Testis (tissue), 3 donors: ENCODE measurements around the gene SMAD6. TPM values are rescaled to one million over a fixed set of nuclear protein-coding genes. Genes with fewer than 3 reads are reported as not detected.

Experiments used
- DNase-seq: peaks from one replicate; pipeline ENCODE4 v3.0.0-alpha.2; 2019
- H3K27ac ChIP-seq, 2 donors: fragments of 200-600 bp; sonication (generic); one replicate each; pipeline ENCODE4 v1.5.1; 2019
- H3K27me3 ChIP-seq: fragments of 200-600 bp; sonication (generic); one replicate; pipeline ENCODE4 v1.5.1; 2019
- H3K36me3 ChIP-seq: fragments of 200-600 bp; sonication (generic); one replicate; pipeline ENCODE4 v1.5.1; 2017; ENCODE audit warnings: low read depth; ENCODE audit errors: missing control alignments
- H3K4me1 ChIP-seq: fragments of 200-600 bp; sonication (generic); one replicate; pipeline ENCODE4 v1.5.1; 2019
- H3K4me3 ChIP-seq, 2 donors: fragments of 200-600 bp; sonication (generic); one replicate each; pipeline ENCODE4 v1.5.1; 2017 to 2019
- H3K9me3 ChIP-seq: fragments of 200-600 bp; sonication (generic); one replicate; pipeline ENCODE4 v1.5.1; 2017
- POLR2A ChIP-seq: fragments of 450-650 bp; IDR thresholded peaks from one replicate; pipeline ENCODE4 v1.6.1; 2017; ENCODE audit warnings: antibody characterized with exemption, mild to moderate bottlenecking, moderate library complexity
- WGBS, 2 donors: methylation state at CpG; one replicate each; pipeline ENCODE4 v1.1.5; 2018; 5-methylcytosine and 5-hydroxymethylcytosine counted together
- intact Hi-C: fragments of 100-400 bp; cut with DNase I; formaldehyde crosslinking; loops from one replicate; pipeline ENCODE4 v1.15.1; 2023; ENCODE audit warnings: low total_unique reads
- polyA plus RNA-seq: library from polyadenylated mRNA; stranded (reverse); fragments of 350-450 nt; fragmentation: Illumina TruSeq; extraction: RNeasy Lipid Tissue Mini Kit (QIAGEN cat#74804); gene quantifications from one replicate; pipeline ENCODE4 v1.2.3, GENCODE V29; 2014; ENCODE audit warnings: low read depth, low replicate concordance; ENCODE audit not compliant: insufficient read depth
- total RNA-seq, 2 donors: library from RNA; depleted of rRNA; stranded (reverse); fragments of >200 nt; gene quantifications; one replicate each; pipeline ENCODE4 v1.2.3, GENCODE V29; 2016
- TF ChIP-seq, protein P1 (sequence below), 3 experiments: fragments of 450-650 bp in 2 of 3; fragments of 200-600 bp in 1 of 3; sonication (generic) in 1 of 3; IDR thresholded peaks; one replicate each; pipeline ENCODE4 v1.5.1; 2016 to 2019; ENCODE audit warnings: antibody characterized with exemption in 3 of 3, mild to moderate bottlenecking in 2 of 3, moderate library complexity in 1 of 3

Gene SMAD6
- total and polyA plus RNA-seq, 3 donors from 2014 or later, result 3.2 to 19.4 (median 17.5) TPM

DNA sequence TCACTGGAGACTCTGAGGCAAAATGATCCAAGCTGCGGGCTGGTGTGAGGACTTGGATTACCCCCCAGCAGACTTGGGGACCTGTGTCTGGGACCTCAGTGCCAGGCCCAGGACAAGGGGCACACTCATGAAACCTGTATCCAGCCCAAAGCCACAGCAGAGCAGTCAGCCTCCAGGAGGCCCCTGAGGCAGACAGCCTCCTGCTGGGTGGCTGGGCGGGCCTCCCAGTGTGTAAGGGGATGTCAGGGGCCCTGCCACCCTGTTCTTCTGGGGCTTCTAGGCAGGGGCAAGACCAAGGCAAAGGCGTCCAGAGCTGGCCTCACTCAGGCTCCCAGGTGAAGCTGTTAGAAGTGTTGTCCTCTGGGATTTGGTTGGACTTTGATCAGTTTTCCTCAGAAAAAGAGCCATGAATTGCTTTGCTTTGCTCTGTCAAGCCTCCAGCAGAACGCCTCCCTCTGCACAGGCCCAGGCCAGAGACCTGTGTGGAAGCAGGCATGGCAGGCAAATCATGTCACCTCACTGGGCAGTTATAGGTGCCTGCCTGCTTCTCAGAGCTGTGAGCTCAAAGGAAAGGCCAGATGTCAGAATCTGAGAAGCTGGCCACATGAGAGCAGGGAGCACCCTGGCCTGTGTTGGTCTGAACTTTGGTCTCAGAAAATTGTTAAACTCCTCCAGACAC is 77.4 kb downstream of the SMAD6 start:
- Histone ChIP-seq H3K27me3 (no peaks in the 10 kb centered on the region), H3K36me3 (no peaks in the 10 kb centered on the region), H3K27ac (no peak overlapping the region), H3K4me3 (no peak overlapping the region), H3K4me1 (peaks cover under 1% of the 10 kb centered on the region), H3K9me3 (no peaks in the 10 kb centered on the region)
- 75 to 94% methylated on average over 3 to 4 of the region's 4 CpGs for WGBS, 2 donors
- no peak for DNase-seq
- intact Hi-C loops, result loop anchor here (5.0 to 10.0 kb wide), 3 partner anchors 75 to 177 kb away; partner anchors contain the start of gene SMAD6
- TF ChIP-seq, protein P1, sequence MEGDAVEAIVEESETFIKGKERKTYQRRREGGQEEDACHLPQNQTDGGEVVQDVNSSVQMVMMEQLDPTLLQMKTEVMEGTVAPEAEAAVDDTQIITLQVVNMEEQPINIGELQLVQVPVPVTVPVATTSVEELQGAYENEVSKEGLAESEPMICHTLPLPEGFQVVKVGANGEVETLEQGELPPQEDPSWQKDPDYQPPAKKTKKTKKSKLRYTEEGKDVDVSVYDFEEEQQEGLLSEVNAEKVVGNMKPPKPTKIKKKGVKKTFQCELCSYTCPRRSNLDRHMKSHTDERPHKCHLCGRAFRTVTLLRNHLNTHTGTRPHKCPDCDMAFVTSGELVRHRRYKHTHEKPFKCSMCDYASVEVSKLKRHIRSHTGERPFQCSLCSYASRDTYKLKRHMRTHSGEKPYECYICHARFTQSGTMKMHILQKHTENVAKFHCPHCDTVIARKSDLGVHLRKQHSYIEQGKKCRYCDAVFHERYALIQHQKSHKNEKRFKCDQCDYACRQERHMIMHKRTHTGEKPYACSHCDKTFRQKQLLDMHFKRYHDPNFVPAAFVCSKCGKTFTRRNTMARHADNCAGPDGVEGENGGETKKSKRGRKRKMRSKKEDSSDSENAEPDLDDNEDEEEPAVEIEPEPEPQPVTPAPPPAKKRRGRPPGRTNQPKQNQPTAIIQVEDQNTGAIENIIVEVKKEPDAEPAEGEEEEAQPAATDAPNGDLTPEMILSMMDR (IDR thresholded peaks at IDR 0.05), result no peak
- TF ChIP-seq POLR2A, result no peak

DNA sequence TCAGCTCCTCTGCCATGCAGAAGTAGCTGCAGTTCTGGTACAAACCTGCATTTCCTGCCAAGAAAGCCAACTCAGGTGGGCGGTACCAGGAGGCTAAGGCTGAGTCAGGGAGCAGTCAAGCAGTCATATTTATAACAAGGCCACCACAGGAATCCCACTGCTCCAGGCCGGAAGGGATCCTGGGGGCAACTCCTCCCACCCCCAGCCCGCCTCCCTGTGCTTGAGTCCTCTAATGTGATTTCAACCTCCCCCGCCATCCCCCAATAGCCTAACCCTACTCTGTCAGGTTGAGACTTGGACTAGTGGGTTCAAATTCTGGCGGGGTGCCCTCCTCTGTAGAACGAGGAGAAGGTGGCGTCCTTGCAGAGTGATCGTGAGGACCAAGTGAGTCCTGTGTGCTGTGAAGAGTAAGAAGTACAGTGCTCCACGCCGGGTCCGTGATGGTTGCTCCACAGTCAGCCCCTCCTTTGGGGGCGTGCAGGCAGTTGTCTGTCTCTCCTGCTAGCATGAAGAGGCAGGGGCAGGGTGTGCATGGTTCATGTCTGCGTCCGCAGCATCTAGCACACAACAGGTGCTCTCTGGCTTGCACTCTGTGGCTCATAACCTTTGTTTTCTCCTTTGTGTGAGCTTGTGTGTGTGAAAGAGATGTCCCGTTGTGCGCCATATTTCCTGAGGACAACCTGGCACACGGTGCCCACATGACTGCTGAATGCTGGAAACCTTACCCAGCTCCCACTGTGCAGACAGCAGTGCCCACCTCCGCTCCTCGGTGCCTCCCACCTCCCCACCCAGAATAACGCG is 78.3 kb downstream of the SMAD6 start:
- DNase-seq, result no peak

DNA sequence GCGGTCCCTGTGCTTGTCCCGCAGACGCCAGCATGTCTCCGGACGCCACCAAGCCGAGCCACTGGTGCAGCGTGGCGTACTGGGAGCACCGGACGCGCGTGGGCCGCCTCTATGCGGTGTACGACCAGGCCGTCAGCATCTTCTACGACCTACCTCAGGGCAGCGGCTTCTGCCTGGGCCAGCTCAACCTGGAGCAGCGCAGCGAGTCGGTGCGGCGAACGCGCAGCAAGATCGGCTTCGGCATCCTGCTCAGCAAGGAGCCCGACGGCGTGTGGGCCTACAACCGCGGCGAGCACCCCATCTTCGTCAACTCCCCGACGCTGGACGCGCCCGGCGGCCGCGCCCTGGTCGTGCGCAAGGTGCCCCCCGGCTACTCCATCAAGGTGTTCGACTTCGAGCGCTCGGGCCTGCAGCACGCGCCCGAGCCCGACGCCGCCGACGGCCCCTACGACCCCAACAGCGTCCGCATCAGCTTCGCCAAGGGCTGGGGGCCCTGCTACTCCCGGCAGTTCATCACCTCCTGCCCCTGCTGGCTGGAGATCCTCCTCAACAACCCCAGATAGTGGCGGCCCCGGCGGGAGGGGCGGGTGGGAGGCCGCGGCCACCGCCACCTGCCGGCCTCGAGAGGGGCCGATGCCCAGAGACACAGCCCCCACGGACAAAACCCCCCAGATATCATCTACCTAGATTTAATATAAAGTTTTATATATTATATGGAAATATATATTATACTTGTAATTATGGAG is 79.1 kb downstream of the SMAD6 start:
- Histone ChIP-seq H3K27ac (no peak overlapping the region), H3K36me3 (no peaks in the 10 kb centered on the region), H3K27me3 (no peaks in the 10 kb centered on the region), H3K9me3 (no peaks in the 10 kb centered on the region), H3K4me1 (no peaks in the 10 kb centered on the region), H3K4me3 (peak overlapping the region; percentile 5 to 15)
- intact Hi-C loops, result loop anchor here (10.0 kb wide), 1 partner anchor 74 kb away; no protein-coding TSS in a partner anchor
- 68 to 75% methylated on average over 19 to 73 of the region's 73 CpGs for WGBS, 2 donors
- no peak for TF ChIP-seq POLR2A
- TF ChIP-seq, protein P1 (IDR thresholded peaks at IDR 0.05), result no peak
- no peak for DNase-seq

More for the DNA sequence above, 78.3 kb downstream of the SMAD6 start:
- H3K4me1 ChIP-seq, result no peaks in the 10 kb centered on the region
- no peak overlapping the region for H3K27ac ChIP-seq
- WGBS, 2 donors, result 69 to 81% methylated on average over 17 to 19 of the region's 21 CpGs
- H3K27me3 ChIP-seq, result no peaks in the 10 kb centered on the region
- intact Hi-C loops, result loop anchor here (10.0 kb wide), 1 partner anchor 74 kb away; no protein-coding TSS in a partner anchor
- no peaks in the 10 kb centered on the region for H3K36me3 ChIP-seq
- no peak for TF ChIP-seq POLR2A
- TF ChIP-seq, protein P1 (IDR thresholded peaks at IDR 0.05), result no peak
- H3K9me3 ChIP-seq, result no peaks in the 10 kb centered on the region
- peak overlapping the region in 1 of 2 donors; percentile 5 for H3K4me3 ChIP-seq

DNA sequence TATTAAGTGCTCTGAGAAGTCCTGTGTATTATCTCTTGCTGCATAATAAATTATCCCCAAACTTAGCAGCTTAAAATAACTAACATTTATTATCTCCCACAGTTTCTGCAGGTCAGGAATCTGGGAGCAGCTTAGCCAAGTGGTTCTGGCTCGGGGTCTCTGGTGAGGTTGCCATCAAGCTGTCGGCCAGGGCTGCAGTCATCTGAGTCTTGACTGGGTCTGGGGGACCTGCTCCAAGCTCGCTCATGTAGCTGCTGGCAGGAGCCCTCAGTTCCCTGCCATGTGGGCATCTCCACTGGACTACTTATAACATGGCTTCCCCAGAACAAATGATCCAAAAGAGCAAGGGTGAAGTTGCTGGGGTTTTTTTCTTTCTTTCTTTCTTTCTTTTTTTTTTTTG is 80.7 kb downstream of the SMAD6 start:
- DNase-seq, result no peak
- H3K27me3 ChIP-seq, result no peaks in the 10 kb centered on the region
- no peak overlapping the region for H3K4me3 ChIP-seq
- intact Hi-C loops, result loop anchor here (10.0 kb wide), 1 partner anchor 72 kb away; no protein-coding TSS in a partner anchor
- WGBS, 2 donors, result 62 to 82% methylated on average over 2 to 3 of the region's 3 CpGs
- H3K4me1 ChIP-seq, result no peaks in the 10 kb centered on the region
- TF ChIP-seq, protein P1 (IDR thresholded peaks at IDR 0.05), result no peak
- H3K9me3 ChIP-seq, result no peaks in the 10 kb centered on the region
- no peak overlapping the region for H3K27ac ChIP-seq
- H3K36me3 ChIP-seq, result no peaks in the 10 kb centered on the region
